GM23338 (cell line): ENCODE data around the gene KRTAP23-1. TPM values are rescaled to one million over a fixed set of nuclear protein-coding genes. Genes with fewer than 3 reads are reported as not detected.

Experiments used
- ATAC-seq: fragments of 200-7000 bp; cut with Tn5 transposase; 3 replicates; pipeline ENCODE4 v1.9.1; 2020
- DNase-seq: peaks from one replicate; pipeline ENCODE4 v3.0.0-alpha.2; 2015; ENCODE audit warnings: low spot score
- H2AFZ ChIP-seq: fragments of 200-600 bp; sonication (generic); 2 replicates; pipeline ENCODE4 v1.8.0; 2016; ENCODE audit warnings: antibody characterized with exemption, mild to moderate bottlenecking, moderate library complexity
- H3F3A ChIP-seq: fragments of 200-600 bp; sonication (generic); replicated peaks from 2 replicates; pipeline ENCODE4 v1.8.0; 2017; ENCODE audit warnings: antibody characterized with exemption, mixed run types, low read depth
- H3K27ac ChIP-seq: fragments of 200-600 bp; sonication (generic); 2 replicates; pipeline ENCODE4 v1.6.1; 2016; ENCODE audit warnings: low read depth
- H3K27me3 ChIP-seq: fragments of 200-600 bp; sonication (generic); 2 replicates; pipeline ENCODE4 v1.8.0; 2016; ENCODE audit warnings: mild to moderate bottlenecking, mixed run types, moderate library complexity; ENCODE audit not compliant: insufficient read depth
- H3K36me3 ChIP-seq: fragments of 200-600 bp; sonication (generic); 2 replicates; pipeline ENCODE4 v1.8.0; 2016; ENCODE audit warnings: mild to moderate bottlenecking; ENCODE audit not compliant: insufficient read depth
- H3K4me1 ChIP-seq: fragments of 200-600 bp; sonication (generic); 2 replicates; pipeline ENCODE4 v1.8.0; 2016; ENCODE audit warnings: mild to moderate bottlenecking, moderate library complexity; ENCODE audit not compliant: insufficient read depth
- H3K4me2 ChIP-seq: fragments of 200-600 bp; sonication (generic); 2 replicates; pipeline ENCODE4 v1.7.1; 2017; ENCODE audit warnings: mixed run types
- H3K4me3 ChIP-seq: fragments of 200-600 bp; sonication (generic); 2 replicates; pipeline ENCODE4 v1.6.1; 2016; ENCODE audit warnings: mixed run types
- H3K79me2 ChIP-seq: fragments of 200-600 bp; sonication (generic); replicated peaks from 2 replicates; pipeline ENCODE4 v1.8.0; 2017; ENCODE audit warnings: mild to moderate bottlenecking; ENCODE audit not compliant: insufficient read depth
- H3K9me2 ChIP-seq: fragments of 200-600 bp; sonication (generic); 2 replicates; pipeline ENCODE4 v1.8.0; 2017; ENCODE audit not compliant: insufficient read depth
- H4K20me1 ChIP-seq: fragments of 200-600 bp; sonication (generic); replicated peaks from 2 replicates; pipeline ENCODE4 v1.8.0; 2017; ENCODE audit warnings: mild to moderate bottlenecking; ENCODE audit not compliant: insufficient read depth
- H3K27ac Mint-ChIP-seq: 2 replicates; pipeline ENCODE4 v1.8.0; 2020; ENCODE audit warnings: inconsistent platforms, mild to moderate bottlenecking, moderate library complexity, mixed read lengths
- H3K27me3 Mint-ChIP-seq: 3 replicates; pipeline ENCODE4 v1.8.0; 2022; ENCODE audit warnings: low read depth, mild to moderate bottlenecking, moderate library complexity, mixed read lengths, inconsistent platforms; ENCODE audit not compliant: insufficient read depth, poor library complexity
- H3K36me3 Mint-ChIP-seq: 3 replicates; pipeline ENCODE4 v1.8.0; 2021; ENCODE audit warnings: low read depth, mild to moderate bottlenecking, inconsistent platforms, moderate library complexity, mixed read lengths
- H3K4me1 Mint-ChIP-seq: 3 replicates; pipeline ENCODE4 v1.8.0; 2020; ENCODE audit warnings: mild to moderate bottlenecking, inconsistent platforms, mixed read lengths
- H3K4me3 Mint-ChIP-seq: 3 replicates; pipeline ENCODE4 v1.8.0; 2021; ENCODE audit warnings: moderate library complexity, mild to moderate bottlenecking, inconsistent platforms, mixed read lengths
- H3K9me3 Mint-ChIP-seq: 3 replicates; pipeline ENCODE4 v1.8.0; 2020; ENCODE audit warnings: moderate library complexity, mild to moderate bottlenecking, inconsistent platforms, mixed read lengths
- CREB1 ChIP-seq: fragments of 250-450 bp; sonication (Bioruptor Pico); IDR thresholded peaks from 2 replicates; pipeline ENCODE4 v1.5.0; 2020; ENCODE audit warnings: low read depth, mild to moderate bottlenecking, moderate library complexity
- EZH2 ChIP-seq: fragments of 200-600 bp; sonication (generic); IDR thresholded peaks from one replicate; pipeline ENCODE4 v1.8.0; 2017; ENCODE audit warnings: antibody characterized with exemption, mild to moderate bottlenecking, low read depth; ENCODE audit not compliant: unreplicated experiment
- EZH2phosphoT487 ChIP-seq: fragments of 200-600 bp; sonication (generic); IDR thresholded peaks from one replicate; pipeline ENCODE4 v1.8.1; 2018; ENCODE audit warnings: antibody characterized with exemption; ENCODE audit not compliant: unreplicated experiment
- JUNB ChIP-seq: IDR thresholded peaks from one replicate; pipeline ENCODE4 v1.6.1; 2016; ENCODE audit warnings: antibody characterized with exemption; ENCODE audit not compliant: unreplicated experiment
- NANOG ChIP-seq: IDR thresholded peaks from 2 replicates; pipeline ENCODE4 v1.6.1; 2016; ENCODE audit warnings: antibody characterized with exemption, borderline replicate concordance
- POLR2AphosphoS5 ChIP-seq: IDR thresholded peaks from 2 replicates; pipeline ENCODE4 v1.6.1; 2016; ENCODE audit warnings: antibody characterized with exemption, low read depth
- STAT1 ChIP-seq: IDR thresholded peaks from one replicate; pipeline ENCODE4 v1.6.1; 2016; ENCODE audit warnings: antibody characterized with exemption; ENCODE audit not compliant: unreplicated experiment
- ZNF114 ChIP-seq: fragments of 250-450 bp; sonication (Bioruptor Pico); IDR thresholded peaks from 2 replicates; pipeline ENCODE4 v1.5.0; 2020; ENCODE audit warnings: mild to moderate bottlenecking, moderate library complexity
- ZNF331 ChIP-seq: fragments of 250-450 bp; sonication (Bioruptor Pico); IDR thresholded peaks from 2 replicates; pipeline ENCODE4 v1.5.0; 2020; ENCODE audit warnings: low read depth, mild to moderate bottlenecking, moderate library complexity
- polyA plus RNA-seq: library from polyadenylated mRNA; unstranded; fragments of >200 nt; fragmentation: Nextera tagmentation; extraction: Ambion mirVana; gene quantifications from 2 replicates; pipeline ENCODE4 v1.2.1, GENCODE V29; 2016
- total RNA-seq: library from RNA; depleted of rRNA; stranded (reverse); fragments of >200 nt; shearing (Covaris generic); gene quantifications from 2 replicates; pipeline ENCODE4 v1.2.3, GENCODE V29; 2014
- TF ChIP-seq, protein P1 (sequence below): fragments of 250-450 bp; sonication (Bioruptor Pico); IDR thresholded peaks from 2 replicates; pipeline ENCODE4 v1.5.0; 2020; ENCODE audit warnings: mild to moderate bottlenecking, moderate library complexity
- TF ChIP-seq, protein P2 (sequence below): IDR thresholded peaks from one replicate; pipeline ENCODE4 v1.6.1; 2018; ENCODE audit warnings: antibody characterized with exemption; ENCODE audit not compliant: unreplicated experiment
- TF ChIP-seq, protein P3 (sequence below): IDR thresholded peaks from 2 replicates; pipeline ENCODE4 v1.6.1; 2016; ENCODE audit warnings: antibody characterized with exemption
- TF ChIP-seq, protein P4 (sequence below), 2 experiments: fragments of 200-600 bp in 1 of 2; sonication (generic) in 1 of 2; conservative IDR thresholded peaks; 2 replicates each; pipeline versions ENCODE4 v1.5.1 to v1.6.1; 2016 to 2017; ENCODE audit warnings: antibody characterized with exemption in 2 of 2, low read depth in 2 of 2, mild to moderate bottlenecking in 2 of 2, moderate library complexity in 1 of 2

KRTAP23-1 gene
- total and polyA plus RNA-seq, 2 experiments from 2014 or later, result not detected

DNA sequence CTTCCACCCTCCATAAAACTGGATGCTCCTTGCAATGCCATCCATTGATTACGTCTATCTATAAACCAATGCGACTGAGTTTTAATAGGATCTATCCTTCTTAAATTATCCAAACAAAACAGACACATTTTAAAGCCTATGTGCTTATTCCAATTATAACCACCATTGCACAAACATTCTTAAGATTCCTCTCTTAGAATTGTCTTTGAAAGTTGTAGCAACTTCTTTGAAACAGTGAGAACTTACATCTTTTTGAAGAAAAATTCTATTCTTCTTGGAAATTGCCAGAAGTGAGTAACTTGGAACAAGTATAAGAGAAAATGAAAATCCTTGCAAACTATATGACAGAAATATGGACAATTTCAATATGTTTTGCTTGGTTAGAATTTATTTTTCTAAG is 28.2 kb downstream of the KRTAP23-1 start, which contains the start of gene KRTAP26-1:
Gene KRTAP26-1, minus strand, starts transcription at position 101 of the 400 bp plus-strand sequence. CDS start 280 bp downstream, outside the sequence.
- H3K27me3 ChIP-seq, result no peaks in the 10 kb centered on the region
- peaks cover 4% of the 10 kb centered on the region for H3K27me3 Mint-ChIP-seq
- no peaks in the 10 kb centered on the region for H3K4me1 Mint-ChIP-seq
- no peak for TF ChIP-seq NANOG
- no peak for TF ChIP-seq ZNF331 (CRISPR knock-in tag)
- no peak for TF ChIP-seq EZH2phosphoT487
- TF ChIP-seq, protein P1, sequence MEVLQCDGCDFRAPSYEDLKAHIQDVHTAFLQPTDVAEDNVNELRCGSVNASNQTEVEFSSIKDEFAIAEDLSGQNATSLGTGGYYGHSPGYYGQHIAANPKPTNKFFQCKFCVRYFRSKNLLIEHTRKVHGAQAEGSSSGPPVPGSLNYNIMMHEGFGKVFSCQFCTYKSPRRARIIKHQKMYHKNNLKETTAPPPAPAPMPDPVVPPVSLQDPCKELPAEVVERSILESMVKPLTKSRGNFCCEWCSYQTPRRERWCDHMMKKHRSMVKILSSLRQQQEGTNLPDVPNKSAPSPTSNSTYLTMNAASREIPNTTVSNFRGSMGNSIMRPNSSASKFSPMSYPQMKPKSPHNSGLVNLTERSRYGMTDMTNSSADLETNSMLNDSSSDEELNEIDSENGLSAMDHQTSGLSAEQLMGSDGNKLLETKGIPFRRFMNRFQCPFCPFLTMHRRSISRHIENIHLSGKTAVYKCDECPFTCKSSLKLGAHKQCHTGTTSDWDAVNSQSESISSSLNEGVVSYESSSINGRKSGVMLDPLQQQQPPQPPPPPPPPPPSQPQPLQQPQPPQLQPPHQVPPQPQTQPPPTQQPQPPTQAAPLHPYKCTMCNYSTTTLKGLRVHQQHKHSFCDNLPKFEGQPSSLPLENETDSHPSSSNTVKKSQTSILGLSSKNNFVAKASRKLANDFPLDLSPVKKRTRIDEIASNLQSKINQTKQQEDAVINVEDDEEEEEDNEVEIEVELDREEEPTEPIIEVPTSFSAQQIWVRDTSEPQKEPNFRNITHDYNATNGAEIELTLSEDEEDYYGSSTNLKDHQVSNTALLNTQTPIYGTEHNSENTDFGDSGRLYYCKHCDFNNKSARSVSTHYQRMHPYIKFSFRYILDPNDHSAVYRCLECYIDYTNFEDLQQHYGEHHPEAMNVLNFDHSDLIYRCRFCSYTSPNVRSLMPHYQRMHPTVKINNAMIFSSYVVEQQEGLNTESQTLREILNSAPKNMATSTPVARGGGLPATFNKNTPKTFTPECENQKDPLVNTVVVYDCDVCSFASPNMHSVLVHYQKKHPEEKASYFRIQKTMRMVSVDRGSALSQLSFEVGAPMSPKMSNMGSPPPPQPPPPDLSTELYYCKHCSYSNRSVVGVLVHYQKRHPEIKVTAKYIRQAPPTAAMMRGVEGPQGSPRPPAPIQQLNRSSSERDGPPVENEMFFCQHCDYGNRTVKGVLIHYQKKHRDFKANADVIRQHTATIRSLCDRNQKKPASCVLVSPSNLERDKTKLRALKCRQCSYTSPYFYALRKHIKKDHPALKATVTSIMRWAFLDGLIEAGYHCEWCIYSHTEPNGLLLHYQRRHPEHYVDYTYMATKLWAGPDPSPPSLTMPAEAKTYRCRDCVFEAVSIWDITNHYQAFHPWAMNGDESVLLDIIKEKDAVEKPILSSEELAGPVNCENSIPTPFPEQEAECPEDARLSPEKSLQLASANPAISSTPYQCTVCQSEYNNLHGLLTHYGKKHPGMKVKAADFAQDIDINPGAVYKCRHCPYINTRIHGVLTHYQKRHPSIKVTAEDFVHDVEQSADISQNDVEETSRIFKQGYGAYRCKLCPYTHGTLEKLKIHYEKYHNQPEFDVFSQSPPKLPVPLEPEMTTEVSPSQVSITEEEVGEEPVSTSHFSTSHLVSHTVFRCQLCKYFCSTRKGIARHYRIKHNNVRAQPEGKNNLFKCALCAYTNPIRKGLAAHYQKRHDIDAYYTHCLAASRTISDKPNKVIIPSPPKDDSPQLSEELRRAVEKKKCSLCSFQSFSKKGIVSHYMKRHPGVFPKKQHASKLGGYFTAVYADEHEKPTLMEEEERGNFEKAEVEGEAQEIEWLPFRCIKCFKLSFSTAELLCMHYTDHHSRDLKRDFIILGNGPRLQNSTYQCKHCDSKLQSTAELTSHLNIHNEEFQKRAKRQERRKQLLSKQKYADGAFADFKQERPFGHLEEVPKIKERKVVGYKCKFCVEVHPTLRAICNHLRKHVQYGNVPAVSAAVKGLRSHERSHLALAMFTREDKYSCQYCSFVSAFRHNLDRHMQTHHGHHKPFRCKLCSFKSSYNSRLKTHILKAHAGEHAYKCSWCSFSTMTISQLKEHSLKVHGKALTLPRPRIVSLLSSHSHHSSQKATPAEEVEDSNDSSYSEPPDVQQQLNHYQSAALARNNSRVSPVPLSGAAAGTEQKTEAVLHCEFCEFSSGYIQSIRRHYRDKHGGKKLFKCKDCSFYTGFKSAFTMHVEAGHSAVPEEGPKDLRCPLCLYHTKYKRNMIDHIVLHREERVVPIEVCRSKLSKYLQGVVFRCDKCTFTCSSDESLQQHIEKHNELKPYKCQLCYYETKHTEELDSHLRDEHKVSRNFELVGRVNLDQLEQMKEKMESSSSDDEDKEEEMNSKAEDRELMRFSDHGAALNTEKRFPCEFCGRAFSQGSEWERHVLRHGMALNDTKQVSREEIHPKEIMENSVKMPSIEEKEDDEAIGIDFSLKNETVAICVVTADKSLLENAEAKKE (CRISPR knock-in tag), result no peak
- TF ChIP-seq CREB1, result no peak
- TF ChIP-seq POLR2AphosphoS5, result no peak
- TF ChIP-seq, protein P2, sequence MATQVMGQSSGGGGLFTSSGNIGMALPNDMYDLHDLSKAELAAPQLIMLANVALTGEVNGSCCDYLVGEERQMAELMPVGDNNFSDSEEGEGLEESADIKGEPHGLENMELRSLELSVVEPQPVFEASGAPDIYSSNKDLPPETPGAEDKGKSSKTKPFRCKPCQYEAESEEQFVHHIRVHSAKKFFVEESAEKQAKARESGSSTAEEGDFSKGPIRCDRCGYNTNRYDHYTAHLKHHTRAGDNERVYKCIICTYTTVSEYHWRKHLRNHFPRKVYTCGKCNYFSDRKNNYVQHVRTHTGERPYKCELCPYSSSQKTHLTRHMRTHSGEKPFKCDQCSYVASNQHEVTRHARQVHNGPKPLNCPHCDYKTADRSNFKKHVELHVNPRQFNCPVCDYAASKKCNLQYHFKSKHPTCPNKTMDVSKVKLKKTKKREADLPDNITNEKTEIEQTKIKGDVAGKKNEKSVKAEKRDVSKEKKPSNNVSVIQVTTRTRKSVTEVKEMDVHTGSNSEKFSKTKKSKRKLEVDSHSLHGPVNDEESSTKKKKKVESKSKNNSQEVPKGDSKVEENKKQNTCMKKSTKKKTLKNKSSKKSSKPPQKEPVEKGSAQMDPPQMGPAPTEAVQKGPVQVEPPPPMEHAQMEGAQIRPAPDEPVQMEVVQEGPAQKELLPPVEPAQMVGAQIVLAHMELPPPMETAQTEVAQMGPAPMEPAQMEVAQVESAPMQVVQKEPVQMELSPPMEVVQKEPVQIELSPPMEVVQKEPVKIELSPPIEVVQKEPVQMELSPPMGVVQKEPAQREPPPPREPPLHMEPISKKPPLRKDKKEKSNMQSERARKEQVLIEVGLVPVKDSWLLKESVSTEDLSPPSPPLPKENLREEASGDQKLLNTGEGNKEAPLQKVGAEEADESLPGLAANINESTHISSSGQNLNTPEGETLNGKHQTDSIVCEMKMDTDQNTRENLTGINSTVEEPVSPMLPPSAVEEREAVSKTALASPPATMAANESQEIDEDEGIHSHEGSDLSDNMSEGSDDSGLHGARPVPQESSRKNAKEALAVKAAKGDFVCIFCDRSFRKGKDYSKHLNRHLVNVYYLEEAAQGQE, result no peak
- no peak for TF ChIP-seq EZH2
- TF ChIP-seq STAT1, result no peak
- no peak for TF ChIP-seq ZNF114 (CRISPR knock-in tag)
- TF ChIP-seq JUNB, result no peak
- TF ChIP-seq, protein P3, sequence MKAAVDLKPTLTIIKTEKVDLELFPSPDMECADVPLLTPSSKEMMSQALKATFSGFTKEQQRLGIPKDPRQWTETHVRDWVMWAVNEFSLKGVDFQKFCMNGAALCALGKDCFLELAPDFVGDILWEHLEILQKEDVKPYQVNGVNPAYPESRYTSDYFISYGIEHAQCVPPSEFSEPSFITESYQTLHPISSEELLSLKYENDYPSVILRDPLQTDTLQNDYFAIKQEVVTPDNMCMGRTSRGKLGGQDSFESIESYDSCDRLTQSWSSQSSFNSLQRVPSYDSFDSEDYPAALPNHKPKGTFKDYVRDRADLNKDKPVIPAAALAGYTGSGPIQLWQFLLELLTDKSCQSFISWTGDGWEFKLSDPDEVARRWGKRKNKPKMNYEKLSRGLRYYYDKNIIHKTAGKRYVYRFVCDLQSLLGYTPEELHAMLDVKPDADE, result no peak
- TF ChIP-seq, protein P4, sequence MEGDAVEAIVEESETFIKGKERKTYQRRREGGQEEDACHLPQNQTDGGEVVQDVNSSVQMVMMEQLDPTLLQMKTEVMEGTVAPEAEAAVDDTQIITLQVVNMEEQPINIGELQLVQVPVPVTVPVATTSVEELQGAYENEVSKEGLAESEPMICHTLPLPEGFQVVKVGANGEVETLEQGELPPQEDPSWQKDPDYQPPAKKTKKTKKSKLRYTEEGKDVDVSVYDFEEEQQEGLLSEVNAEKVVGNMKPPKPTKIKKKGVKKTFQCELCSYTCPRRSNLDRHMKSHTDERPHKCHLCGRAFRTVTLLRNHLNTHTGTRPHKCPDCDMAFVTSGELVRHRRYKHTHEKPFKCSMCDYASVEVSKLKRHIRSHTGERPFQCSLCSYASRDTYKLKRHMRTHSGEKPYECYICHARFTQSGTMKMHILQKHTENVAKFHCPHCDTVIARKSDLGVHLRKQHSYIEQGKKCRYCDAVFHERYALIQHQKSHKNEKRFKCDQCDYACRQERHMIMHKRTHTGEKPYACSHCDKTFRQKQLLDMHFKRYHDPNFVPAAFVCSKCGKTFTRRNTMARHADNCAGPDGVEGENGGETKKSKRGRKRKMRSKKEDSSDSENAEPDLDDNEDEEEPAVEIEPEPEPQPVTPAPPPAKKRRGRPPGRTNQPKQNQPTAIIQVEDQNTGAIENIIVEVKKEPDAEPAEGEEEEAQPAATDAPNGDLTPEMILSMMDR (conservative IDR thresholded peaks at IDR 0.05; ENCODE audit: low read depth in 2 of 2), result no peak
- DNase-seq (no peak), ATAC-seq (no peak)
- no peaks in the 10 kb centered on the region for H3K36me3 Mint-ChIP-seq
- no peaks in the 10 kb centered on the region for H3K4me1 ChIP-seq
- no peaks in the 10 kb centered on the region; the same call in 2 of the 3 replicates for H3K9me3 Mint-ChIP-seq
- no peaks in the 10 kb centered on the region for H3K36me3 ChIP-seq
- no peak within 1 kb of the TSS for H2AFZ ChIP-seq
- H3K27ac ChIP-seq, result no peak within 1 kb of the TSS
- no peaks in the 10 kb centered on the region for H3K79me2 ChIP-seq
- no peaks in the 10 kb centered on the region for H4K20me1 ChIP-seq
- no peak within 1 kb of the TSS for H3K4me3 Mint-ChIP-seq
- H3K4me3 ChIP-seq, result no peak within 1 kb of the TSS
- H3F3A ChIP-seq, result no peaks in the 10 kb centered on the region
- no peaks in the 10 kb centered on the region; the same call in 1 of the 2 replicates for H3K9me2 ChIP-seq
- H3K27ac Mint-ChIP-seq, result no peak within 1 kb of the TSS
- no peak within 1 kb of the TSS for H3K4me2 ChIP-seq
